GM13976 (cell line): ENCODE results near the gene TBC1D5.
"Not testable (repeated sequence)": the region's sequence is repeated elsewhere in the genome, so short reads cannot be mapped to it uniquely, and the experiment has no call there.

Experiments used
- DNase-seq: peaks from one replicate; pipeline ENCODE4 v3.0.0; 2012; ENCODE audit warnings: low spot score
- CTCF ChIP-seq: IDR thresholded peaks from 2 replicates; pipeline ENCODE4 v1.5.1; 2012; ENCODE audit warnings: borderline replicate concordance, mild to moderate bottlenecking; ENCODE audit not compliant: insufficient read depth; ENCODE audit errors: extremely low read depth, missing control alignments, control extremely low read depth
- in situ Hi-C: fragments of 300-500 bp; cut with MboI; formaldehyde crosslinking; loops from one replicate; pipeline ENCODE4 v1.12.0; 2022; ENCODE audit warnings: low sequenced_read_pairs, mixed read lengths, inconsistent platforms; ENCODE audit not compliant: unreplicated experiment

The TBC1D5 gene

GRCh38 chr3:17730318-17730967 lies 12.0 kb downstream of the TBC1D5 start:
- no peak for DNase-seq
- TF ChIP-seq CTCF = no peak
- in situ Hi-C loops = no loop called here

- in situ Hi-C loops = no loop called here
- TF ChIP-seq CTCF = no peak
- DNase-seq = no peak
Measured at GRCh38 chr3:17726313-17726712, 16.1 kb downstream of the TBC1D5 start.

- in situ Hi-C loops, DNase-seq: not testable (repeated sequence)
Measured at GRCh38 chr3:17725844-17726243, 16.6 kb downstream of the TBC1D5 start.

GRCh38 chr3:17724948-17725347 lies 17.5 kb downstream of the TBC1D5 start:
- in situ Hi-C loops = no loop called here
- no peak for TF ChIP-seq CTCF

GRCh38 chr3:17724122-17724521 lies 18.3 kb downstream of the TBC1D5 start:
- in situ Hi-C loops = no loop called here
- TF ChIP-seq CTCF = no peak
- DNase-seq = no peak

More at GRCh38 chr3:17724948-17725347, 17.5 kb downstream of the TBC1D5 start:
- DNase-seq = no peak

GRCh38 chr3:17717411-17717810 lies 25.0 kb downstream of the TBC1D5 start:
- no peak for DNase-seq
- in situ Hi-C loops = no loop called here
- no peak for TF ChIP-seq CTCF

GRCh38 chr3:17714473-17714872 lies 28.0 kb downstream of the TBC1D5 start:
- DNase-seq = no peak
- no peak for TF ChIP-seq CTCF
- in situ Hi-C loops = no loop called here
